Prostate gland (tissue), 2 donors: ENCODE measurements around the gene RNF217. TPM values are rescaled to one million over a fixed set of nuclear protein-coding genes. Genes with fewer than 3 reads are reported as not detected.

Experiments
- DNase-seq: peaks from one replicate; pipeline ENCODE4 v3.0.0-alpha.2; 2019; ENCODE audit warnings: low spot score
- H3K27ac ChIP-seq, 2 donors: fragments of 200-600 bp; sonication (generic); 2 replicates each; pipeline ENCODE4 v1.5.1; 2017 to 2019
- H3K27me3 ChIP-seq: fragments of 200-600 bp; sonication (generic); replicated peaks from 2 replicates; pipeline ENCODE4 v1.5.1; 2019; ENCODE audit not compliant: insufficient read depth
- H3K36me3 ChIP-seq, 2 donors: fragments of 200-600 bp; sonication (generic); 1 replicate in 1 of 2; 2 replicates in 1 of 2; pipeline versions ENCODE4 v1.5.1 to v1.8.1; 2017 to 2019
- H3K4me1 ChIP-seq: fragments of 200-600 bp; sonication (generic); replicated peaks from 2 replicates; pipeline ENCODE4 v1.5.1; 2019
- H3K4me3 ChIP-seq, 2 donors: fragments of 200-600 bp; sonication (generic); 2 replicates each; pipeline ENCODE4 v1.5.1; 2017 to 2019
- H3K9me3 ChIP-seq: fragments of 200-600 bp; sonication (generic); 2 replicates; pipeline ENCODE4 v1.5.1; 2017
- CTCF ChIP-seq, 4 experiments: fragments of 200-600 bp in 2 of 4; fragments of 450-650 bp in 2 of 4; sonication (generic) in 2 of 4; IDR thresholded peaks; 1 replicate in 3 of 4; 2 replicates in 1 of 4; pipeline ENCODE4 v1.5.1; 2016 to 2019; ENCODE audit warnings: antibody characterized with exemption in 4 of 4, mild to moderate bottlenecking in 2 of 4, moderate library complexity in 2 of 4
- POLR2A ChIP-seq: fragments of 450-650 bp; IDR thresholded peaks from one replicate; pipeline ENCODE4 v1.6.1; 2016; ENCODE audit warnings: antibody characterized with exemption, mild to moderate bottlenecking
- POLR2AphosphoS5 ChIP-seq: sonication (generic); formaldehyde crosslinking; IDR thresholded peaks from one replicate; pipeline ENCODE4 v1.6.1; 2017; ENCODE audit warnings: antibody characterized with exemption
- WGBS: methylation state at CpG from one replicate; pipeline ENCODE4 v1.1.5; 2018; 5-methylcytosine and 5-hydroxymethylcytosine counted together
- intact Hi-C: fragments of 100-400 bp; cut with DNase I; formaldehyde crosslinking; loops from one replicate; pipeline ENCODE4 v1.14.2; 2022
- total RNA-seq, 2 donors: library from RNA; depleted of rRNA; stranded (reverse); fragments of >200 nt; gene quantifications; one replicate each; pipeline ENCODE4 v1.1.0, GENCODE V29; 2016

The RNF217 gene
- total RNA-seq, 2 donors from 2014 or later, result 12.1 to 24.3 TPM

- no peak overlapping the region for H3K27ac ChIP-seq
- no peak for TF ChIP-seq POLR2AphosphoS5
- TF ChIP-seq POLR2A, result no peak
- TF ChIP-seq CTCF (IDR thresholded peaks at IDR 0.05), result no peak
- no peaks in the 10 kb centered on the region for H3K27me3 ChIP-seq
- intact Hi-C loops, result no loop called here
- H3K4me1 ChIP-seq, result no peaks in the 10 kb centered on the region
- H3K4me3 ChIP-seq, result no peak overlapping the region
- WGBS, result 60% methylated on average over 4 of the region's 4 CpGs
- no peaks in the 10 kb centered on the region for H3K36me3 ChIP-seq
- no peaks in the 10 kb centered on the region for H3K9me3 ChIP-seq
- no peak for DNase-seq
Measured at GRCh38 chr6:125009578-125009977, 47.3 kb downstream of the RNF217 start.

GRCh38 chr6:125013938-125014660 lies 51.9 kb downstream of the RNF217 start:
- intact Hi-C loops, result no loop called here
- no peaks in the 10 kb centered on the region for H3K36me3 ChIP-seq

GRCh38 chr6:125014661-125014957 lies 52.4 kb downstream of the RNF217 start:
- intact Hi-C loops, result no loop called here
- H3K27ac ChIP-seq, result no peak overlapping the region
- H3K36me3 ChIP-seq, result no peaks in the 10 kb centered on the region
- no peaks in the 10 kb centered on the region for H3K4me1 ChIP-seq
- no peaks in the 10 kb centered on the region for H3K9me3 ChIP-seq
- no peak for DNase-seq
- H3K27me3 ChIP-seq, result no peaks in the 10 kb centered on the region
- TF ChIP-seq CTCF (IDR thresholded peaks at IDR 0.05) (no peak), POLR2A (no peak), POLR2AphosphoS5 (no peak)
- no peak overlapping the region for H3K4me3 ChIP-seq

More at GRCh38 chr6:125013938-125014660, 51.9 kb downstream of the RNF217 start:
- TF ChIP-seq CTCF (IDR thresholded peaks at IDR 0.05) (no peak), POLR2A (no peak), POLR2AphosphoS5 (no peak)
- H3K27me3 ChIP-seq, result no peaks in the 10 kb centered on the region
- H3K9me3 ChIP-seq, result no peaks in the 10 kb centered on the region
- no peaks in the 10 kb centered on the region for H3K4me1 ChIP-seq
- WGBS, result 82% methylated on average over 2 of the region's 2 CpGs
- H3K27ac ChIP-seq, result no peak overlapping the region
- no peak for DNase-seq
- H3K4me3 ChIP-seq, result no peak overlapping the region

- Histone ChIP-seq H3K9me3 (no peaks in the 10 kb centered on the region), H3K36me3 (no peaks in the 10 kb centered on the region), H3K4me1 (no peaks in the 10 kb centered on the region), H3K4me3 (no peak overlapping the region), H3K27me3 (no peaks in the 10 kb centered on the region), H3K27ac (no peak overlapping the region)
- no peak for DNase-seq
- 96% methylated on average over 4 of the region's 4 CpGs for whole genome bisulfite sequencing
- intact Hi-C loops, result no loop called here
- TF ChIP-seq POLR2AphosphoS5, result no peak
- TF ChIP-seq CTCF (IDR thresholded peaks at IDR 0.05), result no peak
- no peak for TF ChIP-seq POLR2A
Measured at GRCh38 chr6:125015152-125015551, 52.9 kb downstream of the RNF217 start.

GRCh38 chr6:125018136-125018535 lies 55.9 kb downstream of the RNF217 start:
- Histone ChIP-seq H3K27ac (no peak overlapping the region), H3K4me3 (no peak overlapping the region), H3K36me3 (no peaks in the 10 kb centered on the region), H3K4me1 (no peaks in the 10 kb centered on the region), H3K27me3 (no peaks in the 10 kb centered on the region), H3K9me3 (no peaks in the 10 kb centered on the region)
- intact Hi-C loops, result no loop called here
- TF ChIP-seq POLR2AphosphoS5, result no peak
- no peak for TF ChIP-seq CTCF (IDR thresholded peaks at IDR 0.05)
- TF ChIP-seq POLR2A, result no peak
- DNase-seq, result no peak
